Hepatocyte (in vitro differentiated cells): ENCODE results near the gene ERBB2.
A peak's percentile ranks its signal among the peaks of the same experiment; 100 is the strongest.

Experiments
- CTCF ChIP-seq: fragments of 200-600 bp; sonication (generic); IDR thresholded peaks from 2 replicates; pipeline ENCODE4 v1.5.1; 2016; ENCODE audit warnings: antibody characterized with exemption, mild to moderate bottlenecking; ENCODE audit not compliant: poor library complexity
- EZH2phosphoT487 ChIP-seq: fragments of 200-600 bp; sonication (generic); IDR thresholded peaks from one replicate; pipeline ENCODE4 v1.6.1; 2018; ENCODE audit warnings: antibody characterized with exemption, mild to moderate bottlenecking, low read depth, moderate library complexity; ENCODE audit not compliant: unreplicated experiment, severe bottlenecking

GRCh38 chr17:39671651-39672521 is 28.0 kb upstream of the ERBB2 start:
- TF ChIP-seq CTCF (peak; percentile 70), EZH2phosphoT487 (no peak)
